Activated CD8-positive, alpha-beta T cell treated with anti-CD3 and anti-CD28 coated beads for 36 hours (primary cell): ENCODE results near the gene LSM14A. TPM values are rescaled to one million over a fixed set of nuclear protein-coding genes. Genes with fewer than 3 reads are reported as not detected.
"Not testable (repeated sequence)": the region's sequence is repeated elsewhere in the genome, so short reads cannot be mapped to it uniquely, and the experiment has no call there.

Source experiments
- ATAC-seq: fragments of 200-7000 bp; cut with Tn5 transposase; one replicate; pipeline ENCODE4 v1.10.0; 2021; ENCODE audit warnings: mild to moderate bottlenecking, moderate library complexity
- CTCF ChIA-PET: fragments of 350-600 bp; sonication (Branson Sonifier 250); formaldehyde crosslinking; loops from one replicate; lab custom pipeline; 2021; ENCODE audit warnings: antibody characterized with exemption; lab: Charles Lee
- POLR2A ChIA-PET: fragments of 350-600 bp; sonication (Branson Sonifier 250); formaldehyde crosslinking; loops from one replicate; lab custom pipeline; 2021; ENCODE audit warnings: antibody characterized with exemption; lab: Charles Lee
- DNase-seq: peaks from one replicate; pipeline ENCODE4 v3.0.0-alpha.2; 2020
- H3K27ac Mint-ChIP-seq: one replicate; pipeline ENCODE4 v1.8.0; 2021; ENCODE audit warnings: mild to moderate bottlenecking, mixed read lengths
- H3K27me3 Mint-ChIP-seq: one replicate; pipeline ENCODE4 v1.8.0; 2021; ENCODE audit warnings: mixed read lengths
- H3K36me3 Mint-ChIP-seq: one replicate; pipeline ENCODE4 v1.8.0; 2021; ENCODE audit warnings: low read depth, mixed read lengths
- H3K4me1 Mint-ChIP-seq: one replicate; pipeline ENCODE4 v1.8.0; 2021; ENCODE audit warnings: low read depth, mixed read lengths
- H3K4me3 Mint-ChIP-seq: one replicate; pipeline ENCODE4 v1.8.0; 2021; ENCODE audit warnings: mild to moderate bottlenecking, moderate library complexity, mixed read lengths
- H3K9me3 Mint-ChIP-seq: one replicate; pipeline ENCODE4 v1.8.0; 2021; ENCODE audit warnings: mixed read lengths
- intact Hi-C: fragments of 100-400 bp; cut with micrococcal nuclease; formaldehyde crosslinking; loops from one replicate; pipeline ENCODE4 v1.10.0; 2022
- total RNA-seq, 2 experiments: library from RNA; stranded (reverse); gene quantifications; one replicate each; pipeline ENCODE4 v1.2.3, GENCODE V29; 2021
- TF ChIP-seq, protein P1 (sequence below): fragments of 200-600 bp; IDR thresholded peaks from one replicate; pipeline ENCODE4 v1.8.0; 2022; ENCODE audit warnings: antibody characterized with exemption, mild to moderate bottlenecking

LSM14A gene
- total RNA-seq, 2 experiments from 2014 or later: 98.6 to 99.3 TPM

DNA sequence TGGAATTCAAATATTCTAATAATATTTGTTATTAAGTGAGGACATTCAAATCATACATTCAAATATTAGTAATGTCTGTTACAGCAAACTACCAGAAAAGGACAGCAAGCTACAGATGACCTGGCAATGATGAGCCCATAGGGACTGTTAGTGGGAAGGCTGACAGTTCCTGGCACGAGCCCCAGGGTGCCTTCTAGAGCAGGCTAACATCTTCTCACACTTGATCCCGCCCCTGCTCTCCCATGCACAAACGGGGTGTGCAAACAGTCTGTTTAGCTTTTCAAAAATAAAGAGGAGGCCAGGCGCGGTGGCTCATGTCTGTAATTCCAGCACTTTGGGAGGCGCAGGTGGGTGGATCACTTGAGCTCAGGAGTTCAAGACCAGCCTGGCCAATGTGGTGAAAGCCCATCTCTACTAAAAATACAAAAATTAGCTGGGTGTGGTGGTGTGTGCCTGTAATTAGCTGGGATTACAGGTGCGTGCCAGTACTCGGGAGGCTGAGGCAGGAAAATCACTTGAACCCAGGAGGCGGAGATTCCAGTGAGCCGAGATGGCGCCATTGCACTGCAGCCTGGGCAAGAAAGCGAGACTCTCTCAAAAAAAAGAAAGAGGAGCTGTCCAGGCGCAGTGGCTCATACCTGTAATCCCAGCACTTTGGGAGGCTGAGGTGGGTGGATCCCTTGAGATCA is 72.5 kb downstream of the LSM14A start:
- POLR2A ChIA-PET: no interaction called here
- H3K27ac Mint-ChIP-seq: no peak overlapping the region
- H3K9me3 Mint-ChIP-seq: no peaks in the 10 kb centered on the region
- ATAC-seq (no peak), DNase-seq (no peak)
- no peak overlapping the region for H3K4me3 Mint-ChIP-seq
- CTCF ChIA-PET: interaction anchor here (1.0 to 2.0 kb wide), 2 partner anchors 12 to 102 kb away, joined by 3 to 9 read pairs; no protein-coding TSS in a partner anchor
- no peaks in the 10 kb centered on the region for H3K27me3 Mint-ChIP-seq
- intact Hi-C loops: no loop called here
- no peaks in the 10 kb centered on the region for H3K36me3 Mint-ChIP-seq
- no peaks in the 10 kb centered on the region for H3K4me1 Mint-ChIP-seq
- TF ChIP-seq, protein P1, sequence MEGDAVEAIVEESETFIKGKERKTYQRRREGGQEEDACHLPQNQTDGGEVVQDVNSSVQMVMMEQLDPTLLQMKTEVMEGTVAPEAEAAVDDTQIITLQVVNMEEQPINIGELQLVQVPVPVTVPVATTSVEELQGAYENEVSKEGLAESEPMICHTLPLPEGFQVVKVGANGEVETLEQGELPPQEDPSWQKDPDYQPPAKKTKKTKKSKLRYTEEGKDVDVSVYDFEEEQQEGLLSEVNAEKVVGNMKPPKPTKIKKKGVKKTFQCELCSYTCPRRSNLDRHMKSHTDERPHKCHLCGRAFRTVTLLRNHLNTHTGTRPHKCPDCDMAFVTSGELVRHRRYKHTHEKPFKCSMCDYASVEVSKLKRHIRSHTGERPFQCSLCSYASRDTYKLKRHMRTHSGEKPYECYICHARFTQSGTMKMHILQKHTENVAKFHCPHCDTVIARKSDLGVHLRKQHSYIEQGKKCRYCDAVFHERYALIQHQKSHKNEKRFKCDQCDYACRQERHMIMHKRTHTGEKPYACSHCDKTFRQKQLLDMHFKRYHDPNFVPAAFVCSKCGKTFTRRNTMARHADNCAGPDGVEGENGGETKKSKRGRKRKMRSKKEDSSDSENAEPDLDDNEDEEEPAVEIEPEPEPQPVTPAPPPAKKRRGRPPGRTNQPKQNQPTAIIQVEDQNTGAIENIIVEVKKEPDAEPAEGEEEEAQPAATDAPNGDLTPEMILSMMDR: no peak

DNA sequence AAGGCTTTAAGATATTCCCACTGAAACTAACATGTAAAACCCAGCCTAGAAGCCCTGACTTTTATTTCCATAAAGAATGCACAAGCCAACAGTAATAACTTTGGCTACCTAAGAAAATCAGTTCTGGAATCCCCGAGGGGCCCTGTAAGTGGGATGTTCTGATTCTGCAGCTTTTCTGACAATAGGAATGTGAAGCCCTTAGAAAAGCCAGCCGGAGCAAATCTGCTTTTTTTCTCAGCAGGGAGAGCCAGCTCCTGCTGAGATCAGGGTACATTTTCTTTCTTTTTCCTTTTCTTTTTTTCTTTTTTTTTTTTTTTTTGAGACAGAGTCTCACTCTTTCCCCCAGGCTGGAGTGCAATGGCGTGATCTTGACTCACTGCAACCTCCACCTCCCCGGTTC is 74.0 kb downstream of the LSM14A start:
- intact Hi-C loops: no loop called here
- DNase-seq (no peak), ATAC-seq (no peak)
- ChIA-PET CTCF (no interaction called here), POLR2A (no interaction called here)
- H3K27me3 Mint-ChIP-seq: no peaks in the 10 kb centered on the region
- no peak overlapping the region for H3K4me3 Mint-ChIP-seq
- TF ChIP-seq, protein P1: no peak
- H3K36me3 Mint-ChIP-seq: no peaks in the 10 kb centered on the region
- no peak overlapping the region for H3K27ac Mint-ChIP-seq
- H3K9me3 Mint-ChIP-seq: no peaks in the 10 kb centered on the region
- no peaks in the 10 kb centered on the region for H3K4me1 Mint-ChIP-seq

DNA sequence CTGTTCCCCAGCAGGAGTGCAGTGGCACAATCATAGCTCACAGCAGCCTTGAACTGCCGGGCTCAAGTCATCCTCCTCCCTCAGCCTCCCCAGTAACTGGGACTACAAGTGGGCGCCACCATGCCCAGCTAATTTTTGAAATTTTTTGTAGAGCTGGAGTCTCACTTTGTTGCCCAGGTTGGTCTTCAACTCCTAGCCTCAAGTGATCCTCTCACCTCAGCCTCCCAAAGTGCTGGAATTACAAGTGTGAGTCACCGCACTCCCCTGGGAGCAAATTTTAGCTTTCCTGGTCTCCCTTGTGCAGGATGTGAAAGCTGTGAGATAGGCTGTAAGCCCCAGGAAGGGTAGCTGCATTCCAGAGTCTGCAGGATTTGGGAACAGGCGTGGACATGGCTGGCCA is 76.6 kb downstream of the LSM14A start:
- no peaks in the 10 kb centered on the region for H3K27me3 Mint-ChIP-seq
- H3K4me3 Mint-ChIP-seq: no peak overlapping the region
- H3K9me3 Mint-ChIP-seq: no peaks in the 10 kb centered on the region
- ATAC-seq (no peak), DNase-seq (no peak)
- no peaks in the 10 kb centered on the region for H3K36me3 Mint-ChIP-seq
- TF ChIP-seq, protein P1: no peak
- POLR2A ChIA-PET: interaction anchor here (1.4 to 1.6 kb wide), 2 partner anchors 21 to 77 kb away, joined by 3 read pairs; partner anchors contain the start of gene LSM14A
- peaks cover 7% of the 10 kb centered on the region for H3K4me1 Mint-ChIP-seq
- CTCF ChIA-PET: interaction anchor here (1.0 to 1.4 kb wide), 4 partner anchors 12 to 98 kb away, joined by 3 to 6 read pairs (median 4); no protein-coding TSS in a partner anchor
- intact Hi-C loops: no loop called here
- no peak overlapping the region for H3K27ac Mint-ChIP-seq

DNA sequence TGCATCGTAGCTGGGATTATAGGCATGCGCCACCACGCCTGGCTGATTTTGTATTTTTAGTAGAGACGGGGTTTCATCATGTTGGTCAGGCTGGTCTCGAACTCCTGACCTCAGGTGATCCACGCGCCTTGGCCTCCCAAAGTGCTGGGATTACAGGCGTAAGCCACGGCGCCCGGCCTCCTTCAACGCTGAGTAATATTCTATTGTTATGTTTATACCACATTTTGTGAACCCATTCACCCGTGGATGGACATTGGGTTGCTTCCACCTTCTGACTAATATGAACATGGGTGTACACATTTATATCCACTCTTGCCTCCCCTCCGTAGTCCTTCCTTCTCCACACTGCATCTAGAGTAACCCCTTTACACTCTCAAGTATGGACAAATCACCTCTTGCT is 80.9 kb downstream of the LSM14A start:
- H3K27me3 Mint-ChIP-seq, ATAC-seq, intact Hi-C loops, CTCF ChIA-PET, H3K27ac Mint-ChIP-seq, POLR2A ChIA-PET, DNase-seq, H3K36me3 Mint-ChIP-seq, H3K9me3 Mint-ChIP-seq: not testable (repeated sequence)
- Mint-ChIP-seq H3K4me3 (peak overlapping the region; percentile 92), H3K4me1 (peaks cover 26% of the 10 kb centered on the region)

DNA sequence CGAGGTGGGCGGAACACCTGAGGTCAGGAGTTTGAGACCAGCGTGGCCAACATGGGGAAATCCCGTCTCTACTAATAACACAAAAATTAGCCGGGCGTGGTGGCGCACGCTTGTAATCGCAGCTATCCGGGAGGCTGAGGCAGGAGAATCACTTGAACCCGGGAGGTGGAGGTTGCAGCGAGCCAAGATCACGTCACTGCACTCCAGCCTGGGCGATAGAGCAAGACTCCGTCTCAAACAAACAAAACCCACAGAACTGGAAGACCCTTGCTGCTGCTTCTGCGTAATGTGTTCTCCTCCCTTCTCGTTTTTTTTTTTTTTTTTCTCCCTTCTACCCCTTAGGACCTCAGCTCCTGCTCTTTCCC is 81.4 kb downstream of the LSM14A start:
- H3K9me3 Mint-ChIP-seq: not testable (repeated sequence)
- H3K4me3 Mint-ChIP-seq: peak overlapping the region; percentile 92

DNA sequence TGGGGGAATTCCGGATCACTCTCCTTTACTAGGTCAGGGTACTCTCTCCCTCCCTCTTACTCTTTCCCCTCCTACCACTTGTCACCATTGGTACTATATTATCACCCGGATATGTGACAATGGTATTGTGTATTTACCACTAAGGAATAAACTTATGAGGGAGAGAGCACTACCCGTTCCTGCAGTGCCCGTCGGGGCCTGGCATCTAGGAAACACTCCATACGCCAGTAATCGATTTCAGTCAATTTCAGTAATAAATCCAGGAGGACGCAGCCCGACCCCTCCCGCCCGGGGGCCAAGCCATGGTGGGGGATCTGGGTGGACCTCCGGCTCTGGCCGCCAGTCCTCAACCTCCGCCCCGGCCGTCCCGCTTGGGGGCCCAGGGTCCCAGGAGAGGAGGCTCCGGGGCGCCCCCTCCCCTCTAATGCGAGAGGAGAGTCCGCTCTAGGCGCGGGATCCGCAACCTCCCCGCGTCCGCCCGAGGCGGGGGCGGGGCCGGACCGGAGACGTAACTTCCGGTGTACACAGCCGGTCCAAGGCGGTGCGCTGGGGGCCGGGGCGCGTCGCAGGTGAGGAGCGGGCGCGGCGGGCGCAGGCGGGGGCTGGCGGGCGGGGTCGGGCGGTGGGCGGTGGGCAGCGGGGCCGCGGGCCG is 81.9 kb downstream of the LSM14A start, which contains the start of gene GARRE1:
Gene GARRE1, plus strand, starts transcription at position 509 of the 652 bp plus-strand sequence. CDS start 45,920 bp downstream, outside the sequence.
- H3K4me1 Mint-ChIP-seq: peaks cover 29% of the 10 kb centered on the region
- no peaks in the 10 kb centered on the region for H3K27me3 Mint-ChIP-seq
- H3K9me3 Mint-ChIP-seq: no peaks in the 10 kb centered on the region
- DNase-seq: peak; percentile 88
- ChIA-PET POLR2A (no interaction called here), CTCF (no interaction called here)
- H3K27ac Mint-ChIP-seq: peak within 1 kb of the TSS; percentile 96
- intact Hi-C loops: no loop called here
- H3K36me3 Mint-ChIP-seq: peaks cover 3% of the 10 kb centered on the region
- peak; percentile 94 for ATAC-seq
- peak within 1 kb of the TSS; percentile 92 for H3K4me3 Mint-ChIP-seq
- TF ChIP-seq, protein P1: no peak

More for the DNA sequence above, 81.4 kb downstream of the LSM14A start:
- H3K27me3 Mint-ChIP-seq, ATAC-seq, H3K36me3 Mint-ChIP-seq, DNase-seq, CTCF ChIA-PET, intact Hi-C loops, POLR2A ChIA-PET: not testable (repeated sequence)
- Mint-ChIP-seq H3K27ac (peak overlapping the region; percentile 96), H3K4me1 (peaks cover 27% of the 10 kb centered on the region)
